Testis (tissue), 2 donors: ENCODE results near the gene HSD17B13.

Experiments used
- POLR2A ChIP-seq: fragments of 450-650 bp; IDR thresholded peaks from one replicate; pipeline ENCODE4 v1.6.1; 2017; ENCODE audit warnings: antibody characterized with exemption, mild to moderate bottlenecking, moderate library complexity
- TF ChIP-seq, protein P1 (sequence below), 3 experiments: fragments of 450-650 bp in 2 of 3; fragments of 200-600 bp in 1 of 3; sonication (generic) in 1 of 3; IDR thresholded peaks; one replicate each; pipeline ENCODE4 v1.5.1; 2016 to 2019; ENCODE audit warnings: antibody characterized with exemption in 3 of 3, mild to moderate bottlenecking in 2 of 3, moderate library complexity in 1 of 3

DNA sequence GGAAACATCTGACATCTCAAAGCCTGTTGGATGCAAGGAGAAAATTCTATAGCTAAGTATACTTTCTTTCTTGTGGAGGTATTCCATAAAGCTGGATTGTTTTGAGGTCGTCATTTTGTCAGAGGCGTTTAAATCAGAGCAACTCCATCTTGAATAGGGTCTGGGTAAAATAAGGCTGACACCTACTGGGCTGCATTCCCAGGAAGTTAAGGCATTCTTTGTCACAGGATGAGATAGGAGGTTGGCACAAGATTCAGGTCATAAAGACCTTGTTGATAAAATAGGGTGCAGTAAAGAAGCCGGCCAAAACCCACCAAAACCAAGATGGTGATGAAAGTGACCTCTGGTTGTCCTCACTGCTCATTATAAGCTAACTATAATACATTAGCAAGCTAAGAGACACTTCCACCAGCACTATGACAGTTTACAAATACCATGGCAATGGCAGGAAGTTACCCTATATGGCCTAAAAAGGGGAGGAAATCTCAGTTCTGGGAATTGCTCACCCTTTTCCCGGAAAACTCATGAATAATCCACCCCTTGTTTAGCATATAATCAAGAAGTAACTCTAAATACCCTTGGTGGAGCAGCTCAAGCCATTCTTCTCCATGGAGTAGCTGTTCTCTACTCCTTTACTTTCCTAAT, 11.9 kb downstream of the HSD17B13 start:
- TF ChIP-seq, protein P1, sequence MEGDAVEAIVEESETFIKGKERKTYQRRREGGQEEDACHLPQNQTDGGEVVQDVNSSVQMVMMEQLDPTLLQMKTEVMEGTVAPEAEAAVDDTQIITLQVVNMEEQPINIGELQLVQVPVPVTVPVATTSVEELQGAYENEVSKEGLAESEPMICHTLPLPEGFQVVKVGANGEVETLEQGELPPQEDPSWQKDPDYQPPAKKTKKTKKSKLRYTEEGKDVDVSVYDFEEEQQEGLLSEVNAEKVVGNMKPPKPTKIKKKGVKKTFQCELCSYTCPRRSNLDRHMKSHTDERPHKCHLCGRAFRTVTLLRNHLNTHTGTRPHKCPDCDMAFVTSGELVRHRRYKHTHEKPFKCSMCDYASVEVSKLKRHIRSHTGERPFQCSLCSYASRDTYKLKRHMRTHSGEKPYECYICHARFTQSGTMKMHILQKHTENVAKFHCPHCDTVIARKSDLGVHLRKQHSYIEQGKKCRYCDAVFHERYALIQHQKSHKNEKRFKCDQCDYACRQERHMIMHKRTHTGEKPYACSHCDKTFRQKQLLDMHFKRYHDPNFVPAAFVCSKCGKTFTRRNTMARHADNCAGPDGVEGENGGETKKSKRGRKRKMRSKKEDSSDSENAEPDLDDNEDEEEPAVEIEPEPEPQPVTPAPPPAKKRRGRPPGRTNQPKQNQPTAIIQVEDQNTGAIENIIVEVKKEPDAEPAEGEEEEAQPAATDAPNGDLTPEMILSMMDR (IDR thresholded peaks at IDR 0.05) = no peak
- TF ChIP-seq POLR2A = no peak
